Rectal smooth muscle tissue (tissue), 1 donor: Measurements from ENCODE around the gene MUC22.

Experiments
- H3K27ac ChIP-seq: one replicate; pipeline ENCODE4 v1.7.0; 2013; ENCODE audit warnings: low read depth, low read length, inconsistent platforms
- H3K27me3 ChIP-seq: one replicate; pipeline ENCODE4 v1.7.0; 2013; ENCODE audit warnings: low read length; ENCODE audit not compliant: control insufficient read depth, insufficient read depth
- H3K36me3 ChIP-seq: one replicate; pipeline ENCODE4 v1.7.0; 2013; ENCODE audit warnings: low read length; ENCODE audit not compliant: control insufficient read depth, insufficient read depth
- H3K4me1 ChIP-seq: one replicate; pipeline ENCODE4 v1.7.0; 2013; ENCODE audit warnings: low read length; ENCODE audit not compliant: control insufficient read depth, insufficient read depth
- H3K4me3 ChIP-seq: one replicate; pipeline ENCODE4 v1.7.0; 2013; ENCODE audit warnings: low read length
- H3K9ac ChIP-seq: one replicate; pipeline ENCODE4 v1.7.0; 2013; ENCODE audit warnings: low read length

The MUC22 gene

GRCh38 chr6:31070711-31071197 is 60.5 kb downstream of the MUC22 start:
- H3K9ac ChIP-seq = no peak overlapping the region

GRCh38 chr6:31074401-31074800 is 64.1 kb downstream of the MUC22 start:
- H3K4me1 ChIP-seq = peaks cover 2% of the 10 kb centered on the region
- no peak overlapping the region for H3K9ac ChIP-seq
- H3K4me3 ChIP-seq = no peak overlapping the region
- H3K27me3 ChIP-seq = no peaks in the 10 kb centered on the region
- no peak overlapping the region for H3K27ac ChIP-seq
- no peaks in the 10 kb centered on the region for H3K36me3 ChIP-seq

More at GRCh38 chr6:31070711-31071197, 60.5 kb downstream of the MUC22 start:
- Histone ChIP-seq H3K27ac (no peak overlapping the region), H3K27me3 (no peaks in the 10 kb centered on the region), H3K36me3 (no peaks in the 10 kb centered on the region), H3K4me1 (peaks cover 2% of the 10 kb centered on the region), H3K4me3 (no peak overlapping the region)

DNA sequence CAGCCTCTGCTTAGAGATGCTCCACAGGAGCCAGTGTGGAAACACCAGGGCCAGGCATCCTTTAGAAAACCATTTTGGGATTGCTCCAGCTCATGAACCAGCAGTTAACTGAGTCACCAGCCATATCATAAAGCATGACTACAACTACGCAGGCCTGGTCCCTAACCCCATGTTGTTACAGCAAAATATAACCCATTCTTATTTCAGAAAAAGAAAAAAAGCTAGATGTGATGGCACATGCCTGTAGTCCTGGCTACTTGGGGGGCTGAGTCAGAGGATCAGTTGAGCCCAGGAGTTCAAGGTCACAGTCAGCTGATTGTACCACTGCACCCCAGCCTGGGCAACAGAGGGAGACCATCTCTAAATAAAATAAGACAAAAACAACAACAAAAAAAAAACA is 65.3 kb downstream of the MUC22 start:
- Histone ChIP-seq H3K9ac (no peak overlapping the region), H3K4me1 (peaks cover 2% of the 10 kb centered on the region), H3K36me3 (no peaks in the 10 kb centered on the region), H3K4me3 (no peak overlapping the region), H3K27me3 (no peaks in the 10 kb centered on the region), H3K27ac (no peak overlapping the region)

DNA sequence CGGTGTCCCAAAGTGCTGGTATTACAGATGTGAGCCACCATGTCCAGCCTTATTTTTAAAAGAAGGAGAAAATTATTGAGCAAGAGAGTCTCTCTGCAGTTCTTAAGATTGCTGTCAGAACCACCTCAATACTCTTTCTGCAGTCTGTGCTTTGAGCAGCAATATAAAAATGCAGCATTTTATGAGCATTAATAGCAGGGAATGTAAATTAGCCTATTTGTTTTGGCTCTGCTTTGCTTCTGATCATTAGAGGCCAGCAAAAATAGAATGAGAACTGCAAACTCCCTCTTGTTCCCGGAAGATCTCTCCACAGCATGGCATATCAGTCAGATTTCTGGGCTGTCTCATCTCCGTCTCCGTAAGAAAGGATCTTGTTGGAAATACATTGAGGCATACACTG is 66.3 kb downstream of the MUC22 start:
- no peaks in the 10 kb centered on the region for H3K36me3 ChIP-seq
- H3K9ac ChIP-seq = no peak overlapping the region
- H3K4me1 ChIP-seq = peaks cover 2% of the 10 kb centered on the region
- H3K27ac ChIP-seq = no peak overlapping the region
- no peaks in the 10 kb centered on the region for H3K27me3 ChIP-seq
- no peak overlapping the region for H3K4me3 ChIP-seq

- Histone ChIP-seq H3K9ac (no peak overlapping the region), H3K4me1 (no peaks in the 10 kb centered on the region), H3K36me3 (no peaks in the 10 kb centered on the region), H3K4me3 (peak overlapping the region; percentile 44), H3K27me3 (no peaks in the 10 kb centered on the region), H3K27ac (no peak overlapping the region)
These were observed 69.5 kb downstream of the MUC22 start for GRCh38 chr6:31079656-31080261.

DNA sequence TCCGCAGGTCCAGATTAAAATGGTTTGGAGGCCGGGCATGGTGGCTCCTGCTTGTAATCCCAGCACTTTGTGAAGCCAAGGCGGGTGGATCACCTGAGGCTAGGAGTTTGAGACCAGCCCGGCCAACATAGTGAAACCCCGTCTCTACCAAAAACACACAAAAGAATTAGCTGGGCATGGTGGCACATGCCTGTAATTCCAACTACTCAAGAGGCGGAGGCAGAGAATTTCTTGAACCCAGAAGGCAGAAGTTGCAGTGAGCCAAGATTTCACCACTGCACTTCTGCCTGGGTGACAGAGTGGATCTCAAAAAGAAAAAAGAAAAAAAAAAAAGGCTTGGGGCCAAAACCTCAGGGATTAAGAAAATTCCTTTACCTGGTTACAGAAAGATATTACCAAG is 71.6 kb downstream of the MUC22 start:
- H3K9ac ChIP-seq = no peak overlapping the region
- no peaks in the 10 kb centered on the region for H3K4me1 ChIP-seq
- H3K4me3 ChIP-seq = no peak overlapping the region
- H3K27me3 ChIP-seq = no peaks in the 10 kb centered on the region
- no peaks in the 10 kb centered on the region for H3K36me3 ChIP-seq
- no peak overlapping the region for H3K27ac ChIP-seq

DNA sequence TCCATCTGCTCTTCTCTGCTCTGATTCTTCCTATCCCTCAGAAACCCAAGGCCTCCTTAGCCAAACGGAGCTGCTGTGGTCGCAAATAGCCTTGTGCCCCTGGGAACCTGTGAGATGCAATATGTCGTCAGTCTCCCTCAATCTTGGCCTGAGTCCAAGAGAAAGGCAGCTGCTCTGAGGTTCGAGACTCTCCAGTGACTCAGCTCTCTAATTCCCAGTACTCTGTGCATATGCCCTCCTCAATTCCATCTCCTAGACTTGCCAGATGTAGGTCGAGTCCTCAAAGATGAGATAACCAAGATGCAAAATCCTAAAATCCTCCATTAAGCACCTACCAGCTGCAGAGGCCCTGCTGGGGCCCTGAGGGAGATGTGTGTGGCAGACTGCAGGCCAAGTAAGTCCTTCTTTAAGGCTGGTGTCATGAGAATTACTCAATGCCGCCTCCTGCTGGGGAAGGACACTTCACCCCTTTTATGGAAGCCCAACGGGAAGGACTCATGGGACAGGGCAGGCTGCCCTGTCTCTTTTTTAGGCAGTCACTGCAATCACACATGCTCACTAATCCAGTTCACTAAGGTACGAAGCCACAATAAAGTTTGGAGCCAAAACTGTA is 73.6 kb downstream of the MUC22 start:
- Histone ChIP-seq H3K9ac (no peak overlapping the region), H3K27ac (no peak overlapping the region), H3K4me3 (no peak overlapping the region), H3K4me1 (no peaks in the 10 kb centered on the region), H3K36me3 (no peaks in the 10 kb centered on the region), H3K27me3 (no peaks in the 10 kb centered on the region)
